Adipocyte (in vitro differentiated cells): ENCODE measurements around the gene PPP1R7.

Source experiments
- DNase-seq: peaks from one replicate; pipeline ENCODE4 v3.0.0-alpha.2; 2015; ENCODE audit warnings: low read depth
- H3K27me3 ChIP-seq: replicated peaks from 2 replicates; pipeline ENCODE4 v1.7.0; 2013; ENCODE audit warnings: mild to moderate bottlenecking, low read length, moderate library complexity; ENCODE audit not compliant: control insufficient read depth, insufficient read depth
- H3K36me3 ChIP-seq: 2 replicates; pipeline ENCODE4 v1.7.0; 2013; ENCODE audit warnings: low read length, mild to moderate bottlenecking, moderate library complexity; ENCODE audit not compliant: control insufficient read depth, insufficient read depth, severe bottlenecking
- H3K4me1 ChIP-seq: 2 replicates; pipeline ENCODE4 v1.7.0; 2013; ENCODE audit warnings: mild to moderate bottlenecking, low read length, moderate library complexity; ENCODE audit not compliant: control insufficient read depth, insufficient read depth
- H3K4me3 ChIP-seq: 2 replicates; pipeline ENCODE4 v1.7.0; 2013; ENCODE audit warnings: mild to moderate bottlenecking, low read length, moderate library complexity
- H3K9ac ChIP-seq: 2 replicates; pipeline ENCODE4 v1.7.0; 2013; ENCODE audit warnings: mild to moderate bottlenecking, low read length, moderate library complexity
- H3K9me3 ChIP-seq: 2 replicates; pipeline ENCODE4 v1.7.0; 2013; ENCODE audit warnings: mild to moderate bottlenecking, low read length, moderate library complexity; ENCODE audit not compliant: control insufficient read depth

Gene PPP1R7

DNA sequence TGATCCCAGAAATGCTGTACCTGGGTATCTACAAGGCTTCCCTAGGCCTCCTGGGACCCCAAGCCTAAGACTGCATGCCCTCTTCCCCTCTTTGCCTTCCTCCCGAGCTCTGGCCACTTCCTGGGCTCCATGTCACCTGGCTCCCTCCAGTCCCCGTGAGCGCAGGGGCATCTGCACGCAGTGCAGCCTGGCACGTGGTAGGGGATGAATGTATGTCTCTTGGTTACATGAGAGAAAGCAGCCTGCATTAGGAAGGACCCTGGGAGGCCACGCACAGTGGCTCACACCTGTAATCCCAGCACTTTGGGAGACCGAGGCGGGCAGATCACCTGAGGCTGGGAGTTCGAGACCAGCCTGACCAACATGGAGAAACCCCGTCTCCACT is 16.8 kb upstream of the PPP1R7 start:
- no peaks in the 10 kb centered on the region for H3K36me3 ChIP-seq
- no peaks in the 10 kb centered on the region for H3K27me3 ChIP-seq

DNA sequence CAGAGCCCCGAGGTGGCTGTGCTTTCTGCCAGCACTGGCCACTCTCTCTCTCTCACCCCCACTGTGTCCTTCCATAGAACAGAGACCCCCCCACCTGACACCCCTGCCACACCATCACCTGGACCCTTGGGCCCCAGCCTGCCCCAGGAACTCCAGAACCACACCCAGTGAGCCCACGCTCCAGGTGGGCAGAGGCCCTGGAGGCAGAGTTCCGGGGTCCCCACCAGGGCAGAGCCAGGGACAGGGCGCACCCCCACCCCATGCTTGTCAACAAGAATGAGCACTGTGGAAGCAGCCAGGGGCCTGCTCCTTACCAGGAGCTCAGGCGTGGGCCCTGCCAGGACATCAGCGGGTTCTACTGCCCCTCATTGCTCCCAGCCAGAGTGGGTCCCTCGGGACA is 15.6 kb upstream of the PPP1R7 start:
- no peak for DNase-seq
- no peak overlapping the region for H3K9ac ChIP-seq
- no peaks in the 10 kb centered on the region for H3K9me3 ChIP-seq
- no peaks in the 10 kb centered on the region for H3K36me3 ChIP-seq
- no peaks in the 10 kb centered on the region for H3K27me3 ChIP-seq
- no peak overlapping the region for H3K4me3 ChIP-seq
- no peaks in the 10 kb centered on the region for H3K4me1 ChIP-seq

More for the DNA sequence above, 16.8 kb upstream of the PPP1R7 start:
- H3K4me1 ChIP-seq = no peaks in the 10 kb centered on the region
- H3K9me3 ChIP-seq = no peaks in the 10 kb centered on the region
- no peak for DNase-seq
- no peak overlapping the region for H3K4me3 ChIP-seq
- no peak overlapping the region for H3K9ac ChIP-seq

GRCh38 chr2:241135737-241136136 is 14.5 kb upstream of the PPP1R7 start:
- no peak overlapping the region for H3K4me3 ChIP-seq
- no peak overlapping the region for H3K9ac ChIP-seq

DNA sequence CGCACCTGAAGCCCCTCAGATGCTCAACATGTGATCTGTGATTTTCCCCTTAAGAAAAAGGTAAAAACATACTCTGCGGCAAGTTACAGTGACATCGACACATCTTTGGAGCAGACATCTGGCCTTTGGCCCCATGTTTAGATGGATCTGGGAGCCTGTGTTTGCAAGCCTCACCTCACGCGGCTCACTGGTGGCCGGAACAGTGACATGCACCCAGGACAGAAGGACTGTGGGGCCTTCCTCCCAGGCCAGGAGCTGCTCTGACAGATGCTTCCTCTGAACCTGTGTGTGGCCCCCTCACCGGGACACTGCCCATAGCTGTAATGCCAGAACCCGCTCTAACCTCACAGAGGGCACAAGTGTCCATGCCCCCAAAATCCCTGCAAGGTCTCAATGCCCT is 14.1 kb upstream of the PPP1R7 start:
- no peaks in the 10 kb centered on the region for H3K4me1 ChIP-seq
- DNase-seq = no peak
- no peaks in the 10 kb centered on the region for H3K36me3 ChIP-seq
- H3K4me3 ChIP-seq = no peak overlapping the region
- no peak overlapping the region for H3K9ac ChIP-seq
- H3K9me3 ChIP-seq = no peaks in the 10 kb centered on the region
- no peaks in the 10 kb centered on the region for H3K27me3 ChIP-seq

More at GRCh38 chr2:241135737-241136136, 14.5 kb upstream of the PPP1R7 start:
- Histone ChIP-seq H3K4me1 (no peaks in the 10 kb centered on the region), H3K27me3 (no peaks in the 10 kb centered on the region), H3K9me3 (no peaks in the 10 kb centered on the region), H3K36me3 (no peaks in the 10 kb centered on the region)
- DNase-seq = no peak

DNA sequence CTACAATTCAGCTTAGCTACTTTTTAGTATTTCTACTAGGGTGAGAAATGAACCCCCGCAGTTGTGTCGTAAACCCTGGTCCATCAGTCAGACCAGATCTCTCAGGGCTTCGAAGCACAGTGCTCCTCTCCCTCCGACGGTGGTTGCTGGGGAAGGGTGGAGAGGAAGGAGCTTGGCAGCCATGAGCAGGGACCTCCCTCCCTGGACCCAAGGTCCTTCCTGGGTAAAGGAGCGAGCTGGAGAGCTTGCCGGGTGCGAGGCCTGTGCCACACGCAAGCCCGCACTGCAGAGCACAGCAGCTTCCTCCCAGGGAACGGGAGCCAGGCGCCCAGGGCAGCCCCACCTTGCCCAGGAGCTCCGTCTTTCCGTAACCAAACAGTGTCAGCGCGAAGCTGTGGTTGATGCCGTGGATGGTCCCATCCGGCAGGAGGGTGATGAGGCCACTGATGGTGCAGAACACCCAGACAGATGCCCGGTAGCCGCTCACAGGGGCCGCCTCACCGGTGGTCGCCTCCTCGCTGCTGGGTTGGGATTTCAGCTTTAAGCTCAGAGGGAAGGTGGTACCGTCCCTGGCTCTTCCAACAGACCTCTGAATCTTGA is 13.5 kb upstream of the PPP1R7 start:
- no peak overlapping the region for H3K4me3 ChIP-seq
- H3K27me3 ChIP-seq = no peaks in the 10 kb centered on the region
- H3K36me3 ChIP-seq = no peaks in the 10 kb centered on the region
- H3K4me1 ChIP-seq = no peaks in the 10 kb centered on the region
- DNase-seq = no peak
- H3K9me3 ChIP-seq = no peaks in the 10 kb centered on the region
- no peak overlapping the region for H3K9ac ChIP-seq

GRCh38 chr2:241137276-241138190 is 12.7 kb upstream of the PPP1R7 start:
- no peaks in the 10 kb centered on the region for H3K4me1 ChIP-seq
- H3K9ac ChIP-seq = no peak overlapping the region
- no peaks in the 10 kb centered on the region for H3K9me3 ChIP-seq
- H3K27me3 ChIP-seq = no peaks in the 10 kb centered on the region
- H3K36me3 ChIP-seq = no peaks in the 10 kb centered on the region
- no peak for DNase-seq
- H3K4me3 ChIP-seq = no peak overlapping the region

- DNase-seq = no peak
- Histone ChIP-seq H3K4me3 (no peak overlapping the region), H3K27me3 (no peaks in the 10 kb centered on the region), H3K36me3 (no peaks in the 10 kb centered on the region), H3K9me3 (no peaks in the 10 kb centered on the region), H3K4me1 (no peaks in the 10 kb centered on the region), H3K9ac (no peak overlapping the region)
Observed at GRCh38 chr2:241138471-241138870, 11.8 kb upstream of the PPP1R7 start.

- DNase-seq = no peak
- Histone ChIP-seq H3K36me3 (no peaks in the 10 kb centered on the region), H3K4me3 (no peak overlapping the region), H3K4me1 (no peaks in the 10 kb centered on the region), H3K9ac (no peak overlapping the region), H3K9me3 (no peaks in the 10 kb centered on the region), H3K27me3 (no peaks in the 10 kb centered on the region)
Observed at GRCh38 chr2:241139531-241140444, 10.5 kb upstream of the PPP1R7 start.

DNA sequence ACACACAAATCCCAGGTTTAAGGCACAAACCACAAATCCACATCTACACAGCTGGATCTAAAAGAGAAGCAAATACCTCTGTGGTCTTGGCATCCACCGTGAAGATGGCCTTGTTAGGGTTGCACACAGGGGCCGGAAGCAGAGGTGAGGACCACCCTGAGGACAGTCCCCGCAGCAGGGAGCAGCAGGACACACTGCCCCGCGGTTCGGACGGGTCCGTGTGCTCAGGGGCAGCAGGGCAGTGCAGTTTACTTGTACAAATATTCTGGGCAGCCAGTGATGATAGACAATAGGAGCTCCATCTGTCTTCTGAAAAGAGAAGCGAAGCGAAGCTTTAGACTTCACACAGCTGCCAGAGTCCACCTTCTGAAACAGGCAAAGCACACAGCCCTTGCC is 9.8 kb upstream of the PPP1R7 start:
- no peak overlapping the region for H3K4me3 ChIP-seq
- no peaks in the 10 kb centered on the region for H3K9me3 ChIP-seq
- no peaks in the 10 kb centered on the region for H3K36me3 ChIP-seq
- H3K9ac ChIP-seq = no peak overlapping the region
- DNase-seq = no peak
- no peaks in the 10 kb centered on the region for H3K4me1 ChIP-seq
- no peaks in the 10 kb centered on the region for H3K27me3 ChIP-seq

DNA sequence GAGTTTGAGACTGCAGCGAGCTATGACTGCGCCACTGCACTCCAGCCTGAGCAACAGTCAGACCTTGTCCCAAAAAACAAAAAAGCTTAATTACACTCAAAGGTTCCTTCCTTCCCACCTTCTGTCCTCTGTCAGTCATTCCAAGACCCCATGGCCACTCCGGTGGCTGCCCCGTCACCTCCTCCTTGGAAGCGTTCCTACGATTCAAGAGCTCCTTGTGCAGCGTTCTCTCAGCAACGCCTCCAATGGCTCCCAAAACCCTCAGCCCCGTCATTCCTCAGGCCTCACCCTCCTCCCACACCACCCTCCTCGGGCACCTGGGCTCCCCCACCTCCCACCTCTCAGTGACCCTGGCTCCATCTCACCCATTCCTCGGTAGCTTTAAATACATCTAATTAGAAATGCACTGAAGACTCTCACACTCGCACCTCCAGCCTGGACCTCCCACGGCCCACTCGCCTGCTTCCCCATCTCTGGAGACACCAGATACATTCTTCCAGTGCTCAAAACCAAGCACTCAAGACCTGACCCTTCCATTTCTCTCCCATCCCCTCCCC is 9.0 kb upstream of the PPP1R7 start:
- no peaks in the 10 kb centered on the region for H3K36me3 ChIP-seq
- H3K27me3 ChIP-seq = no peaks in the 10 kb centered on the region
- no peak overlapping the region for H3K4me3 ChIP-seq
- H3K9me3 ChIP-seq = no peaks in the 10 kb centered on the region
- no peaks in the 10 kb centered on the region for H3K4me1 ChIP-seq
- DNase-seq = no peak
- H3K9ac ChIP-seq = no peak overlapping the region

GRCh38 chr2:241142063-241142462 is 8.2 kb upstream of the PPP1R7 start:
- H3K9me3 ChIP-seq = no peaks in the 10 kb centered on the region

More at GRCh38 chr2:241142063-241142462, 8.2 kb upstream of the PPP1R7 start:
- no peak for DNase-seq
- H3K27me3 ChIP-seq = no peaks in the 10 kb centered on the region
- H3K4me1 ChIP-seq = no peaks in the 10 kb centered on the region
- no peak overlapping the region for H3K9ac ChIP-seq
- H3K36me3 ChIP-seq = no peaks in the 10 kb centered on the region
- H3K4me3 ChIP-seq = no peak overlapping the region
